Panc1 (cell line): ENCODE data around the gene CYTH3. TPM values are rescaled to one million over a fixed set of nuclear protein-coding genes. Genes with fewer than 3 reads are reported as not detected.
"Not testable (repeated sequence)": the region's sequence is repeated elsewhere in the genome, so short reads cannot be mapped to it uniquely, and the experiment has no call there.

Experiments used
- ATAC-seq: fragments of 200-7000 bp; cut with Tn5 transposase; 2 replicates; pipeline ENCODE4 v1.9.1; 2020; ENCODE audit warnings: mild to moderate bottlenecking, moderate library complexity
- BruUV-seq: library from RNA; stranded (reverse); fragments of 400-500 nt; replicated peaks from 2 replicates; lab custom pipeline; 2021; lab: Mats Ljungman, UMichigan
- CTCF ChIA-PET: fragments of 300-600 bp; sonication (Branson Sonifier 250); formaldehyde crosslinking; loops from one replicate; lab custom pipeline; 2022; ENCODE audit warnings: antibody characterized with exemption; lab: Charles Lee
- POLR2A ChIA-PET: fragments of 300-600 bp; sonication (Branson Sonifier 250); formaldehyde crosslinking; loops from one replicate; lab custom pipeline; 2022; ENCODE audit warnings: antibody characterized with exemption; lab: Charles Lee
- DNase-seq: peaks from one replicate; pipeline ENCODE4 v3.0.0-alpha.2; 2010; ENCODE audit warnings: low read depth, low spot score
- H3K27ac ChIP-seq: 2 replicates; pipeline ENCODE4 v1.5.1; 2011; ENCODE audit warnings: mild to moderate bottlenecking, low read length, inconsistent platforms
- H3K27me3 ChIP-seq: fragments of 200-500 bp; sonication (Bioruptor generic); 2 replicates; pipeline ENCODE4 v1.6.0; 2014; ENCODE audit warnings: low read length, inconsistent platforms; ENCODE audit not compliant: control insufficient read depth, insufficient read depth
- H3K36me3 ChIP-seq: fragments of 200-500 bp; sonication (Bioruptor generic); 2 replicates; pipeline ENCODE4 v1.5.1; 2014; ENCODE audit warnings: inconsistent platforms, mild to moderate bottlenecking, low read length, moderate library complexity; ENCODE audit not compliant: control insufficient read depth, insufficient read depth
- H3K4me1 ChIP-seq: 2 replicates; pipeline ENCODE4 v1.5.1; 2011; ENCODE audit warnings: inconsistent platforms, mild to moderate bottlenecking, low read length, moderate library complexity; ENCODE audit not compliant: control insufficient read depth, insufficient read depth
- H3K4me3 ChIP-seq, 2 experiments: 2 replicates each; pipeline ENCODE4 v1.5.1; 2011 to 2012; ENCODE audit warnings: low read depth in 2 of 2, low read length in 2 of 2, mild to moderate bottlenecking in 2 of 2, inconsistent platforms in 1 of 2, moderate library complexity in 1 of 2
- H3K9me3 ChIP-seq: fragments of 200-500 bp; sonication (Bioruptor generic); 2 replicates; pipeline ENCODE4 v1.5.1; 2014; ENCODE audit warnings: low read depth, mild to moderate bottlenecking, inconsistent platforms, low read length, moderate library complexity; ENCODE audit not compliant: control insufficient read depth, insufficient read depth
- POLR2AphosphoS5 ChIP-seq: IDR thresholded peaks from 2 replicates; pipeline ENCODE4 v1.6.1; 2012; ENCODE audit warnings: mild to moderate bottlenecking, low read depth, low read length, moderate library complexity
- SIN3A ChIP-seq: IDR thresholded peaks from 2 replicates; pipeline ENCODE4 v1.6.1; 2012; ENCODE audit warnings: low read depth, mild to moderate bottlenecking, low read length, moderate library complexity, borderline replicate concordance; ENCODE audit not compliant: insufficient read depth
- TCF7L2 ChIP-seq: IDR thresholded peaks from 2 replicates; pipeline ENCODE4 v1.6.1; 2011; ENCODE audit warnings: mild to moderate bottlenecking, low read depth, low read length, inconsistent platforms
- in situ Hi-C: cut with HindIII; loops from 2 replicates; pipeline ENCODE4 v1.10.0; 2016; ENCODE audit warnings: low sequenced_read_pairs, low pct_unique_long_range_greater_than_20kb
- intact Hi-C: fragments of 100-400 bp; cut with micrococcal nuclease; formaldehyde crosslinking; loops from one replicate; pipeline ENCODE4 v1.10.0; 2022; ENCODE audit not compliant: unreplicated experiment
- total RNA-seq: library from RNA; stranded (reverse); gene quantifications from one replicate; pipeline ENCODE4 v1.2.1, GENCODE V29; 2021; ENCODE audit not compliant: unreplicated experiment
- TF ChIP-seq, protein P1 (sequence below), 2 experiments: IDR thresholded peaks; 2 replicates each; pipeline ENCODE4 v1.6.1; 2011 to 2012; ENCODE audit warnings: low read depth in 2 of 2, control low read depth in 1 of 2, low read length in 1 of 2, mild to moderate bottlenecking in 1 of 2, moderate library complexity in 1 of 2; ENCODE audit not compliant: insufficient read depth in 1 of 2
- TF ChIP-seq, protein P2 (sequence below): fragments of 450-650 bp; IDR thresholded peaks from 2 replicates; pipeline ENCODE4 v1.5.1; 2017; ENCODE audit warnings: mild to moderate bottlenecking

Gene CYTH3
- total RNA-seq, 1 experiment from 2014 or later: 35.5 TPM

DNA sequence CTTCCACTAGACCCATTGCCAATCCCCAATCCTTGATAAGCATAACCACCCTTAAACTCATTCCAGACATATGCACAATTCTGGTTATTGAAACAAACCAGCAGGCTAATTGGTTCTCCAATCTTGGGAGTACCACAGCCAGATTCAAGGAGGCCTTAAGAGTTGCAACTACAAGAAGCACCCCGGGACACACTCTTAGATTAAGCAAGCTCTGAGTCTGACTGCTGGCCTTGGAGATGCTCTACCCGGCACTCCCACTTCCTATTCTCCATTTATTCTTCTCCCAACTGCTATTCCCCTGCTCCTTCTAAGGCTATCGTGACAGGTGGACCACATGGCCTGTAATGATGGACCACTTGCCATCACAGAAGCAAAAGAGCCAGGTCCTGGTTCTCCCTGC lies 40.3 kb downstream of the CYTH3 start:
- TF ChIP-seq TCF7L2 (no peak), SIN3A (no peak), POLR2AphosphoS5 (no peak)
- TF ChIP-seq, protein P1, sequence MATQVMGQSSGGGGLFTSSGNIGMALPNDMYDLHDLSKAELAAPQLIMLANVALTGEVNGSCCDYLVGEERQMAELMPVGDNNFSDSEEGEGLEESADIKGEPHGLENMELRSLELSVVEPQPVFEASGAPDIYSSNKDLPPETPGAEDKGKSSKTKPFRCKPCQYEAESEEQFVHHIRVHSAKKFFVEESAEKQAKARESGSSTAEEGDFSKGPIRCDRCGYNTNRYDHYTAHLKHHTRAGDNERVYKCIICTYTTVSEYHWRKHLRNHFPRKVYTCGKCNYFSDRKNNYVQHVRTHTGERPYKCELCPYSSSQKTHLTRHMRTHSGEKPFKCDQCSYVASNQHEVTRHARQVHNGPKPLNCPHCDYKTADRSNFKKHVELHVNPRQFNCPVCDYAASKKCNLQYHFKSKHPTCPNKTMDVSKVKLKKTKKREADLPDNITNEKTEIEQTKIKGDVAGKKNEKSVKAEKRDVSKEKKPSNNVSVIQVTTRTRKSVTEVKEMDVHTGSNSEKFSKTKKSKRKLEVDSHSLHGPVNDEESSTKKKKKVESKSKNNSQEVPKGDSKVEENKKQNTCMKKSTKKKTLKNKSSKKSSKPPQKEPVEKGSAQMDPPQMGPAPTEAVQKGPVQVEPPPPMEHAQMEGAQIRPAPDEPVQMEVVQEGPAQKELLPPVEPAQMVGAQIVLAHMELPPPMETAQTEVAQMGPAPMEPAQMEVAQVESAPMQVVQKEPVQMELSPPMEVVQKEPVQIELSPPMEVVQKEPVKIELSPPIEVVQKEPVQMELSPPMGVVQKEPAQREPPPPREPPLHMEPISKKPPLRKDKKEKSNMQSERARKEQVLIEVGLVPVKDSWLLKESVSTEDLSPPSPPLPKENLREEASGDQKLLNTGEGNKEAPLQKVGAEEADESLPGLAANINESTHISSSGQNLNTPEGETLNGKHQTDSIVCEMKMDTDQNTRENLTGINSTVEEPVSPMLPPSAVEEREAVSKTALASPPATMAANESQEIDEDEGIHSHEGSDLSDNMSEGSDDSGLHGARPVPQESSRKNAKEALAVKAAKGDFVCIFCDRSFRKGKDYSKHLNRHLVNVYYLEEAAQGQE (IDR thresholded peaks at IDR 0.05; ENCODE audit: insufficient read depth in 1 of 2, low read depth in 2 of 2, low read length in 1 of 2): no peak
- TF ChIP-seq, protein P2, sequence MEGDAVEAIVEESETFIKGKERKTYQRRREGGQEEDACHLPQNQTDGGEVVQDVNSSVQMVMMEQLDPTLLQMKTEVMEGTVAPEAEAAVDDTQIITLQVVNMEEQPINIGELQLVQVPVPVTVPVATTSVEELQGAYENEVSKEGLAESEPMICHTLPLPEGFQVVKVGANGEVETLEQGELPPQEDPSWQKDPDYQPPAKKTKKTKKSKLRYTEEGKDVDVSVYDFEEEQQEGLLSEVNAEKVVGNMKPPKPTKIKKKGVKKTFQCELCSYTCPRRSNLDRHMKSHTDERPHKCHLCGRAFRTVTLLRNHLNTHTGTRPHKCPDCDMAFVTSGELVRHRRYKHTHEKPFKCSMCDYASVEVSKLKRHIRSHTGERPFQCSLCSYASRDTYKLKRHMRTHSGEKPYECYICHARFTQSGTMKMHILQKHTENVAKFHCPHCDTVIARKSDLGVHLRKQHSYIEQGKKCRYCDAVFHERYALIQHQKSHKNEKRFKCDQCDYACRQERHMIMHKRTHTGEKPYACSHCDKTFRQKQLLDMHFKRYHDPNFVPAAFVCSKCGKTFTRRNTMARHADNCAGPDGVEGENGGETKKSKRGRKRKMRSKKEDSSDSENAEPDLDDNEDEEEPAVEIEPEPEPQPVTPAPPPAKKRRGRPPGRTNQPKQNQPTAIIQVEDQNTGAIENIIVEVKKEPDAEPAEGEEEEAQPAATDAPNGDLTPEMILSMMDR: no peak
- ChIA-PET CTCF (no interaction called here), POLR2A (no interaction called here)
- no peak for ATAC-seq
- in situ Hi-C loops (no loop called here), intact Hi-C loops (no loop called here)
- Histone ChIP-seq H3K27ac (no peak overlapping the region), H3K4me3 (no peak overlapping the region), H3K4me1 (peaks cover 9% of the 10 kb centered on the region), H3K27me3 (no peaks in the 10 kb centered on the region), H3K9me3 (no peaks in the 10 kb centered on the region), H3K36me3 (no peaks in the 10 kb centered on the region)
- no peak for DNase-seq
- no TSS peak for BruUV-seq

DNA sequence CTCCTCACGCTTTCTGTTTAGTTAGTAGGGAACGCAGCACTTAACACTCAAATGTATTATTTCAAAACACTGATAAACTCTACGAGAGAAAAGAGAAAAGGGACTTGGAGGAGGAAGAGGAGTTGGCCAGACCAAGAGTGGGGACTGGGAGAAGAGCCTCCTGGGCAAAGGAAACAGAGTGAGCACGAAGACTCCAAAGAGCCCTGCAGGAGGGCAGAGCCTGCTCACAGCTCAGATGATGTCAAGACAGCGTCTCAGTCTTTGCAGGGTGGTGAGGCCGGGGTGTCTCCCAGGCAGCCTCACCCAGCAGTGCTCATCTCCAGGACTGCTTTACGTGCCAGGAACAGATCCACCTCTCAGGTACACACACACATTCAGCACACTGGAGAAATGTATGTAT lies 41.2 kb downstream of the CYTH3 start:
- Histone ChIP-seq H3K27ac (no peak overlapping the region), H3K4me3 (no peak overlapping the region), H3K4me1 (peaks cover 10% of the 10 kb centered on the region), H3K36me3 (no peaks in the 10 kb centered on the region), H3K27me3 (no peaks in the 10 kb centered on the region), H3K9me3 (no peaks in the 10 kb centered on the region)
- TF ChIP-seq, protein P2: no peak
- no peak for TF ChIP-seq POLR2AphosphoS5
- TF ChIP-seq SIN3A: no peak
- TF ChIP-seq TCF7L2: no peak
- TF ChIP-seq, protein P1 (IDR thresholded peaks at IDR 0.05; ENCODE audit: insufficient read depth in 1 of 2, low read depth in 2 of 2, low read length in 1 of 2): no peak
- in situ Hi-C loops (no loop called here), intact Hi-C loops (no loop called here)
- DNase-seq (no peak), ATAC-seq (peak; percentile 55; the same call in 1 of the 2 replicates)
- no TSS peak for BruUV-seq
- CTCF ChIA-PET: no interaction called here
- POLR2A ChIA-PET: no interaction called here

DNA sequence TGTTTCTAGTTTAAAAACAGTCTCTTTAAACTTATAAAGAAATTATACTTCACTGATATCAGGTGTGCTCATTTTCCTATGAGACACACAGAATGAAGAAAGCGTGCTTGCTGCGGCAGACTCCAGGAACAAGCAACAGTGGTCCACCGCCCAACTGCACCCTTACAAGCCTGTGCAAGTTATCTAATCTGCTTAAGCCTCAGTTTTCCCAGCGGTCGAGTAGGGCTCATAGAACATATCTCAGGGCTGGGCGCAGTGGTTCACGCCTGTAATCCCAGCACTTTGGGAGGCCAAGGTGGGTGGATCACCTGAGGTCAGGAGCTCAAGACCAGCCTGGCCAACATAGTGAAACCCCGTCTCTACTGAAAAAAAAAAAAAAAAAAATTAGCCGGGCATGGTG lies 43.1 kb downstream of the CYTH3 start:
- BruUV-seq, H3K36me3 ChIP-seq, H3K27me3 ChIP-seq, DNase-seq, in situ Hi-C loops, H3K27ac ChIP-seq, ATAC-seq, CTCF ChIA-PET, H3K9me3 ChIP-seq, intact Hi-C loops, H3K4me3 ChIP-seq: not testable (repeated sequence)
- peaks cover 12% of the 10 kb centered on the region for H3K4me1 ChIP-seq
- POLR2A ChIA-PET: interaction anchor here (0.6 kb wide), 1 partner anchor 45 kb away, joined by 6 read pairs; no protein-coding TSS in a partner anchor
